Epithelial cell of prostate (primary cell): Measurements from ENCODE around the gene LSM4.

Source experiments
- DNase-seq: peaks from one replicate; pipeline ENCODE4 v3.0.0-alpha.2; 2011; ENCODE audit warnings: low read depth, low spot score
- H3K27ac ChIP-seq: fragments of 450-650 bp; 2 replicates; pipeline ENCODE4 v1.5.1; 2017; ENCODE audit warnings: mild to moderate bottlenecking

The LSM4 gene

GRCh38 chr19:18261474-18261873 lies 61.4 kb downstream of the LSM4 start:
- no peak overlapping the region for H3K27ac ChIP-seq
- no peak for DNase-seq

DNA sequence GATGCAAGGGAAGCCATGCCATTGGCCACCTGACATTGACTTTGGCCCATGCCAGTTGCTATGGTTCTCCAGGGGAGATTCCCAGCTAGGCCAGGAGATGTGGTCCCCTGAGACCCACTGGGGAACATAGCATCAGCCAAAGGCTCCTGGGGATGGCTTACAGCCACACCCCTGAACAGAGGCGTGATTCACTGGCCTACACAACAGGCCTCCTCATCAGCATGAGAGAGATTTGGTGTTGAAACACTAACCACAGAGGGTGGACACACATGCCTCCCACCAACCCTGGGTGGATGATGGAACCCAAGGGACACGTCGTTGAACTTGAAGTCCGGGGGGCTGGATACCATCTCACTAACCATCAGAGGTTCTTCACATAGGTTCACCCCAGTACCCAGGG lies 63.0 kb downstream of the LSM4 start:
- no peak for DNase-seq
- H3K27ac ChIP-seq = no peak overlapping the region

- DNase-seq = no peak
- no peak overlapping the region for H3K27ac ChIP-seq
Measured at GRCh38 chr19:18257503-18258470, 65.1 kb downstream of the LSM4 start.
